LHCN-M2 (cell line): Measurements from ENCODE around the gene SERPINB6. TPM values are rescaled to one million over a fixed set of nuclear protein-coding genes. Genes with fewer than 3 reads are reported as not detected.
"Not testable (repeated sequence)": the region's sequence is repeated elsewhere in the genome, so short reads cannot be mapped to it uniquely, and the experiment has no call there.

ENCODE experiments used
- DNase-seq: peaks from one replicate; pipeline ENCODE4 v3.0.0-alpha.2; 2012; ENCODE audit warnings: low read depth
- total RNA-seq: library from RNA; depleted of rRNA; stranded (reverse); fragments of >200 nt; gene quantifications from 2 replicates; pipeline ENCODE4 v1.2.3, GENCODE V29; 2014

The SERPINB6 gene
- total RNA-seq, 1 experiment from 2014 or later, result 150 TPM

- DNase-seq, result no peak
Measured at GRCh38 chr6:2939315-2940009, 31.9 kb downstream of the SERPINB6 start.

DNA sequence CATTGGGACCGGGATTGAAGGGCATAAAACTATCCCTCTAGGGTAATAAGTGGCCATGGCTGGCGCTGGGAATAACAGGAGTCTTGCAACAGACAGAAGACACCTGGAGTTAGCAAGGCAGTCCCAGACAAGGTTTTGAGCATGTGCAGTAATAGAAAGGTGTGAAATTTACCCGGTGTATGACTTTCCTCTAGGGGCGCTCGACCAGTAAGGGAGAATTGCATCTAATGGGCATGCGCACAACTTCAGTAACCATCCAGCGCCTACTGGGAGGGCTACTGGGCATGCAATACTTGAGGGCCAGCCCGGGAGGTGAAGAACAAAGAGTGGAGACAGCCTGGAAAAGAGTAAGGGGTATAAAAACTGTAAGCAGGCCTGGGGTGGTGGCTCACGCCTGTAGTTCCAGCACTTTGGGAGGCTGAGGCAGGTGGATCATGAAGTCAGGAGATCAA, 32.7 kb downstream of the SERPINB6 start:
- no peak for DNase-seq

DNA sequence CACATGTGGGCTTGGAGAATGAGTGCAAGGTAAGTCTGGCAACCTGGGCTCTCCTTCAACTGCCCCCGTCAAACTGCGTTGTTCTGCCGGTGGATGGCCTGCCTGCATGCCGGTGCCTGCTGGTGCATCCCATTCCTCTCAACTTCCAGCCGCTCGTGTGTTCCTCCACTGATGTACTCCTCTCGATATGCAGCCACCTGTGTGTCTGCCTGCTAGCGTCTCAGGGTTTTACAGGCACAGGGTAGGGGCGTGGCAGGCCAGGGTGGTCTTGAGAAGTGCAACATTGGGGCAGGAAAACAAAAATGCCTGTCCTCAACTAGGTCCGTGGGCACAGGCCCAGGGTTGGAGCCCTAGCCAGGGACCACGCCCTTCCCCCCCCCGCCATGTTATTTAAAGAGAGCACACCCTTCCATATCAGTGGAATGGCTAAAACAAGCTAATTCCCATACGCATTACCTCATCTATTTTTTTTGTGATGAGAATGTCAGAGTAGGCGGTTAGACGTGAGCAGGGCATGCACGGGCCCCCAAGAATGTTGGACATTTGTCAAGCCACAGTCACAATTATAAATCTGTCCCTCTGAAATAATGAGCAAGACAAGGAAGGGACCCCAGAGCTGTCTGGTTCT, 33.2 kb downstream of the SERPINB6 start:
- no peak for DNase-seq

DNA sequence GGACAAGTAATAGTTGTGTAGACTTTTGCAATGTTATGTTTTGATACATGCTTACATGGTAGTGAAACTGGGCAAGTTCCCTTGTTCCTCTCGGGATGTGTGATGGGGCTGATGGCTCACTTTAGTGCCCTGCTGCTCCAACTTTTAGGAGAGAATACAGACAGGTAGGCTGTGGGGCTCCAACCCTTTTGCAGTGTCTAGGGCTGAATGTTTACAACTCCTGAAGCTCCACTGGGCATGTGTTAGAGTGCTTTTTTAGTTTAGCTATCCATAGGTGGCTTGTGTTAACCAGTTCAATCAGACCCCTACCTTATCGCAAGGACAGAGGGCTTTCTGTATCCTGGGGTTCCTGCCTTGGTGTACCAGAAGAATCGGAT, 33.8 kb downstream of the SERPINB6 start:
- no peak for DNase-seq

- no peak for DNase-seq
Measured at GRCh38 chr6:2935566-2936291, 35.6 kb downstream of the SERPINB6 start.

- no peak for DNase-seq
Measured at GRCh38 chr6:2934057-2934456, 37.3 kb downstream of the SERPINB6 start.

DNA sequence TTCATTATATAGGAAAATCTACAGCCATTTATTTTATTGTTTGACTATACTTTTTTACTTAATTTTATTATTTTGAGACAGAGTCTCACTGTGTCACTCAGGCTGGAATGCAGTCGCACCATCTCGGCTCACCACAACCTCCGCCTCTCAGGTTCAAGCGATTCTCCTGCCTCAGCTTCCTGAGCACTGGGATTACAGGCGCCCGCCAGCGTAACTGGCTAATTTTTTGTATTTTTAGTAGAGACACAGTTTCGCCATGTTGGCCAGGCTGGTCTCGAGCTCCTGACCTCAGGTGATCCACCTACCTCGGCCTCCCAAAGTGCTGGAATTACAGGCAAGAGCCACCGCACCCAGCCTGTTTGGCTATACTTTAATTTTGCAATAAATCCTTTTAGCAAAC, 38.5 kb downstream of the SERPINB6 start:
- not testable (repeated sequence) for DNase-seq

- DNase-seq, result peak; percentile 75
Measured at GRCh38 chr6:2931970-2932748, 39.2 kb downstream of the SERPINB6 start.

- DNase-seq, result no peak
Measured at GRCh38 chr6:2931055-2931454, 40.3 kb downstream of the SERPINB6 start.

- not testable (repeated sequence) for DNase-seq
Measured at GRCh38 chr6:2927931-2928330, 43.4 kb downstream of the SERPINB6 start.

GRCh38 chr6:2925842-2926747, 45.3 kb downstream of the SERPINB6 start:
- DNase-seq, result not testable (repeated sequence)

DNA sequence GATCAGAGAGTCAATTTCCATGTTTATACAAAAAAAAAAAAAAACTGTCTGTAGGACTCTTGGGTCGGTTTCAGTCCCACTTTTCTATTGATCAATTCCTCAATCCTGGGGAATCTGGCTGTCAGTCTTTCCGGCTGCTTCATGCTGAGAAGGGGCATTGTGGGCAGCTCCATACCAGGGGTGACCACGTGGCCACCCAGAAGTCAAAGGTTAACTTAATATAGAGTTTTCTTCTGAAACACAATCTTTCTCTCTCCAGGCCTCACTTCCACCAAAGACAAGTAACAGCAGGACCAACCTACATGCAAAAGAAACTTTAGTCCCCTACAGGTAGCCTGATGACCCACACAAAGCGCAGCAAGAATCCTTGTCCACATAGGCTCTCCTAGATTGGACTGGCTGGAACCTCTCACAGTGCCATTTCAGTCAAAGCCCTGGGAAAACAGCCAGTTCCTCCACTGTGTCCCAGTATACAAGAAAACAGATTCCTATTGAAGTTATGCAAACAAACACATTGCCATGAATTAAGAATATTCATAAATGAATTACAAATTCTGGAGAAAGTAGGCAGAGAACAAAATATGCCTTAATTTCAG, 49.7 kb downstream of the SERPINB6 start:
- no peak for DNase-seq

DNA sequence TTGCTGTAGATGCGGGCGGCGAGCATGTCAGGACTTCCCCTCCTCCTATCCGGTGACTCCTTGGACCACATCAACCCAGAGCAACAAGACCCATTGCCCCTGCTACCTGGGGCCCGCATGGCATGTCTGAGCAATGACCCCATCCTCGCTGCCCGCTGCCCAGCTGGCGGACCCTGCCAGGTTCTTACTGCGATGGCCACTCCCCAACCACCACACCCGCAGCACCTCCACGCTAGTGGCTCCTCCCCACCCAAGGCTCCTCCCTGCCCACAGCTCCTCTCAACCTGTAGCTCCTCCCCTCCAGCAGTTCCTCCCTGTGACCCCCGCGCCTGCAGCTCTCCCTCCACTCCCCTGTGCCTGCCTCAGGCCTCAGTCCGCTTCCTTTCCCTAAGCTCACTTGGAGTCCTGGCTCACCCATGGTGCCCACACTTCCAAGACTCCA, 50.7 kb downstream of the SERPINB6 start:
- no peak for DNase-seq

- no peak for DNase-seq
Measured at GRCh38 chr6:2919886-2920285, 51.5 kb downstream of the SERPINB6 start.

- DNase-seq, result no peak
Measured at GRCh38 chr6:2919401-2919800, 52.0 kb downstream of the SERPINB6 start.

- no peak for DNase-seq
Measured at GRCh38 chr6:2918936-2919335, 52.4 kb downstream of the SERPINB6 start.

DNA sequence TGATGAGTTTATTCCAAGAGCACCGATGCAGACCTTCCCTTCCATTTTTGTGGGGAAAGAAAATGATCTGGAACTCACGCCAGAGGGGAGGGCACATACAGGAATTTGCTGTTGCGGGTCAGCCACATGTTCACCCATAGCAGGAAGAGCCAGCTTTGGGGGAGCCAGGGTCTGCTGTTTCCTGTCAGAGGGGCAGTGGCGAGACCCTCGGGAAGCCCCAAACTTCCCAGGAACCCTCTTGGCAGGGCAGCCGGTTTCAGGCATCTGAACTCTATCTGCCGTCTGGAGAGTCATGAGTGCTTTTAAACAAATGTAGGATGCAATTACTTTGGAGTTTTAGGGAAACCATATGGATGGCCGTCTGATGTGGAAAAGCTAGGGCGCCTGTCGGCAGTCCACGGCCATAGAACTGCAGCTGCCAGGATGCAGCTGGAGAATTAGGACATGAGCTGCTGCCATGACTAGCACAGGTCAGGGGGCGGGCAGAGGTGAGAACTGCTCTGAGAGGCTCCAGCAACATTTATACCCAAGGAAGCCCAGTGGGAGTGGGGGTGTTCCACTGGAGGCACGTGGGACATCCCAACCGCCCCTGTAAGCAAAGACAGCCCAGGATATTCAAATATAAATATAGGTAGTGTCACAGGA, 53.4 kb downstream of the SERPINB6 start:
- DNase-seq, result no peak

- no peak for DNase-seq
Measured at GRCh38 chr6:2917065-2917464, 54.3 kb downstream of the SERPINB6 start.

- DNase-seq, result peak; percentile 17
Measured at GRCh38 chr6:2916158-2916925, 55.0 kb downstream of the SERPINB6 start.
